HL-60 (cell line): ENCODE results near the gene MYH15.

Source experiments
- DNase-seq, 2 experiments: peaks; one replicate each; pipeline ENCODE4 v3.0.0-alpha.2; 2010 to 2020; ENCODE audit warnings: low read depth in 1 of 2, low spot score in 1 of 2
- H3K27ac ChIP-seq: fragments of 250-450 bp; sonication (Bioruptor Pico); replicated peaks from 2 replicates; pipeline ENCODE4 v1.5.1; 2020; ENCODE audit warnings: mild to moderate bottlenecking, moderate library complexity
- H3K27me3 ChIP-seq: fragments of 250-450 bp; sonication (Bioruptor Pico); 2 replicates; pipeline ENCODE4 v1.5.1; 2021; ENCODE audit warnings: mild to moderate bottlenecking, moderate library complexity; ENCODE audit not compliant: insufficient read depth, poor library complexity, severe bottlenecking
- H3K4me3 ChIP-seq: replicated peaks from 2 replicates; pipeline ENCODE4 v1.5.1; 2011; ENCODE audit warnings: mild to moderate bottlenecking, control low read depth, low read length; ENCODE audit not compliant: insufficient read depth
- CTCF ChIP-seq: IDR thresholded peaks from one replicate; pipeline ENCODE4 v1.5.1; 2011; ENCODE audit warnings: low read length, control low read depth, inconsistent platforms; ENCODE audit not compliant: insufficient read depth
- GABPA ChIP-seq: IDR thresholded peaks from 2 replicates; pipeline ENCODE4 v1.6.1; 2012; ENCODE audit warnings: low read depth
- POLR2AphosphoS5 ChIP-seq: IDR thresholded peaks from 2 replicates; pipeline ENCODE4 v1.6.1; 2012; ENCODE audit warnings: low read depth
- REST ChIP-seq: IDR thresholded peaks from 2 replicates; pipeline ENCODE4 v1.6.1; 2012; ENCODE audit warnings: low read depth; ENCODE audit not compliant: insufficient replicate concordance
- SPI1 ChIP-seq: IDR thresholded peaks from 2 replicates; pipeline ENCODE4 v1.6.1; 2012; ENCODE audit warnings: low read depth, mild to moderate bottlenecking, borderline replicate concordance

The MYH15 gene

GRCh38 chr3:108525256-108525655 lies 14.9 kb upstream of the MYH15 start:
- Histone ChIP-seq H3K4me3 (no peak overlapping the region), H3K27ac (no peak overlapping the region), H3K27me3 (no peaks in the 10 kb centered on the region)
- TF ChIP-seq CTCF (no peak), GABPA (no peak), POLR2AphosphoS5 (no peak), REST (no peak), SPI1 (no peak)
- DNase-seq = no peak

GRCh38 chr3:108524537-108524936 lies 14.1 kb upstream of the MYH15 start:
- Histone ChIP-seq H3K4me3 (no peak overlapping the region), H3K27ac (no peak overlapping the region), H3K27me3 (no peaks in the 10 kb centered on the region)
- DNase-seq = peak in 1 of 2 experiments; percentile 1
- TF ChIP-seq SPI1 = no peak
- TF ChIP-seq CTCF = no peak
- TF ChIP-seq POLR2AphosphoS5 = no peak
- TF ChIP-seq GABPA = no peak

GRCh38 chr3:108518895-108519294 lies 8.5 kb upstream of the MYH15 start:
- Histone ChIP-seq H3K4me3 (no peak overlapping the region), H3K27me3 (no peaks in the 10 kb centered on the region), H3K27ac (no peak overlapping the region)
- DNase-seq = no peak
- no peak for TF ChIP-seq REST
- no peak for TF ChIP-seq GABPA
- TF ChIP-seq SPI1 = no peak
- TF ChIP-seq CTCF = no peak
- no peak for TF ChIP-seq POLR2AphosphoS5

- no peak for TF ChIP-seq POLR2AphosphoS5
- no peak for TF ChIP-seq CTCF
- TF ChIP-seq GABPA = no peak
- no peak for TF ChIP-seq SPI1
- no peak for TF ChIP-seq REST
- no peak for DNase-seq
- no peaks in the 10 kb centered on the region for H3K27me3 ChIP-seq
- H3K27ac ChIP-seq = no peak overlapping the region
- H3K4me3 ChIP-seq = no peak overlapping the region
Measured at GRCh38 chr3:108516881-108517280, 6.5 kb upstream of the MYH15 start.
